ENCODE measurements around the gene RASAL2. TPM values are rescaled to one million over a fixed set of nuclear protein-coding genes. Genes with fewer than 3 reads are reported as not detected.

Gene RASAL2
- total RNA-seq, 1 donor = 0.84 TPM

DNA sequence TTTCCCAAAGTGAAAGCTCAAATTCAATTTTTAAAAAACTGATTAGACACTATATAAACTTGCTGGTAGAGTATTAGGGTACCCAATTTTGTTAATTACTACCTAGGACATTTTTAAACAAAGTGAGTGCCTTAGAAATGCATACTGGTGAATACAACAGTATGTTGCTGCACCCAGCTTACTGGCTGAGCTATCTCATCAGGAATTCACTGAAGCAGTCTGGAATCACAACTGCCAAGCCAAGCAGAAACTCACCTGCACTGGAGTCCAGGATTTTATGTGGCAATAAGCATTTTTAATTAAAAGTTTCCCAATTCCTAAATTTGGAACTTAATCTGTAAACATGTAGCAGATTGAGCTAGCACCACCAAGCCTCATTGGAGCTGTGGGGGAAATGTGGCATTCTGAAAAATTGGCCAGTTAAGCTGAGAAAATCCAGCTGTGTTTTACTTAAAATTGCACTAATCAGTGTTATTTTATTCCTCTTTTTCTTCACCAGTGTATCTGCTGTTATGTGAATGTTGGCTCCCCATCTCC is 341.1 kb downstream of the RASAL2 start:
- Histone ChIP-seq H3K27me3 (ENCODE audit: insufficient read depth, low read length) (no peaks in the 10 kb centered on the region), H3K9me3 (ENCODE audit: low read depth, low read length) (no peaks in the 10 kb centered on the region), H3K4me3 (ENCODE audit: low read length) (no peak overlapping the region), H3K4me1 (ENCODE audit: insufficient read depth, low read length) (no peaks in the 10 kb centered on the region)

DNA sequence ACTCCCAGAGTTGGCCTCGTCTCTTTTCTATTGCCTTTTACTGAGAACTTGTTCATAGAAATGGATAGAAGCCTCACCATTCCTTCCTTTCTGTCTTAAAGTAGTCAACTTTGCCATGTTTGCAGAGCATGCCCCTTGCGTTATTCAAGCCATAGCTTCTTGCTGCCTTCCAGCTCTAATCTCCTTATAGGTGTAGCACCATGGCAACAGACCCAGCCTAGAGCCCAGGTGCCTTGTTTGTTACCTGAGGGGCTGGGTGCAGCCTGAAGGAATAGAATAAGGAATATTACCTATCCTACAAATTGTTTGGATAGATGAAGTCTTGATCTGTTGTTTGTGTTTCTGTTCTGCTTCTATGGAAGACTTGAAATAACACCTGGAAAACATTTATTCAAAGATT is 343.0 kb downstream of the RASAL2 start:
- Histone ChIP-seq H3K27me3 (ENCODE audit: insufficient read depth, low read length) (no peaks in the 10 kb centered on the region), H3K4me3 (ENCODE audit: low read length) (no peak overlapping the region), H3K4me1 (ENCODE audit: insufficient read depth, low read length) (no peaks in the 10 kb centered on the region), H3K9me3 (ENCODE audit: low read depth, low read length) (no peaks in the 10 kb centered on the region)

DNA sequence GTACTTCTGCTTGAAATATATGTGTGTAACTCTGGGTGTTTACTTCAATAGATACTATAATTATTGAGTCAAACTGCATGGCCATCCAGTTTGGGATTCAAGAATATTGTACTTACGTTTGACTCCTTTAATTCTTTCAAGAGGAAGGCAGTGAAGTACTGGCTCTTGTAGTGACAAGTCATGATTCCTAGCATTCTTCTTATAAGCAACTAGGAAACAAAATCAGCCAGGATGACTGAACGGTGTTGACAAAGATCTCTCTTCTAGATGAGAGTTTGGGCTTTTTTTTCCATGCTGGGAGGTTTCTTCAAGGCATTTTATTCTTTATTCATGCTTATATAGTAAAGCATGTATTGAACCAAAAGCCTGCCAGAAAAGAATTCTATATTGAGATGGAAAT is 344.5 kb downstream of the RASAL2 start:
- Histone ChIP-seq H3K9me3 (ENCODE audit: low read depth, low read length) (no peaks in the 10 kb centered on the region), H3K4me3 (ENCODE audit: low read length) (no peak overlapping the region), H3K4me1 (ENCODE audit: insufficient read depth, low read length) (no peaks in the 10 kb centered on the region), H3K27me3 (ENCODE audit: insufficient read depth, low read length) (no peaks in the 10 kb centered on the region)

GRCh38 chr1:178442925-178443324 is 349.0 kb downstream of the RASAL2 start:
- no peaks in the 10 kb centered on the region for H3K9me3 ChIP-seq (ENCODE audit: low read depth, low read length)
- H3K4me1 ChIP-seq (ENCODE audit: insufficient read depth, low read length) = no peaks in the 10 kb centered on the region
- no peak overlapping the region for H3K4me3 ChIP-seq (ENCODE audit: low read length)
- no peaks in the 10 kb centered on the region for H3K27me3 ChIP-seq (ENCODE audit: insufficient read depth, low read length)

- Histone ChIP-seq H3K4me3 (ENCODE audit: low read length) (no peak overlapping the region), H3K4me1 (ENCODE audit: insufficient read depth, low read length) (no peaks in the 10 kb centered on the region), H3K27me3 (ENCODE audit: insufficient read depth, low read length) (no peaks in the 10 kb centered on the region), H3K9me3 (ENCODE audit: low read depth, low read length) (no peaks in the 10 kb centered on the region)
These were observed 357.0 kb downstream of the RASAL2 start for GRCh38 chr1:178450871-178451270.

GRCh38 chr1:178451529-178451928 is 357.6 kb downstream of the RASAL2 start:
- Histone ChIP-seq H3K4me1 (ENCODE audit: insufficient read depth, low read length) (no peaks in the 10 kb centered on the region), H3K9me3 (ENCODE audit: low read depth, low read length) (no peaks in the 10 kb centered on the region), H3K27me3 (ENCODE audit: insufficient read depth, low read length) (no peaks in the 10 kb centered on the region), H3K4me3 (ENCODE audit: low read length) (no peak overlapping the region)

GRCh38 chr1:178452013-178452412 is 358.1 kb downstream of the RASAL2 start:
- H3K4me1 ChIP-seq (ENCODE audit: insufficient read depth, low read length) = no peaks in the 10 kb centered on the region
- no peaks in the 10 kb centered on the region for H3K27me3 ChIP-seq (ENCODE audit: insufficient read depth, low read length)
- no peak overlapping the region for H3K4me3 ChIP-seq (ENCODE audit: low read length)
- no peaks in the 10 kb centered on the region for H3K9me3 ChIP-seq (ENCODE audit: low read depth, low read length)

- Histone ChIP-seq H3K27me3 (ENCODE audit: insufficient read depth, low read length) (no peaks in the 10 kb centered on the region), H3K4me3 (ENCODE audit: low read length) (no peak overlapping the region), H3K9me3 (ENCODE audit: low read depth, low read length) (no peaks in the 10 kb centered on the region), H3K4me1 (ENCODE audit: insufficient read depth, low read length) (no peaks in the 10 kb centered on the region)
These were observed 362.6 kb downstream of the RASAL2 start for GRCh38 chr1:178456472-178456871.

GRCh38 chr1:178457651-178458050 is 363.7 kb downstream of the RASAL2 start:
- Histone ChIP-seq H3K4me1 (ENCODE audit: insufficient read depth, low read length) (no peaks in the 10 kb centered on the region), H3K9me3 (ENCODE audit: low read depth, low read length) (no peaks in the 10 kb centered on the region), H3K4me3 (ENCODE audit: low read length) (no peak overlapping the region), H3K27me3 (ENCODE audit: insufficient read depth, low read length) (no peaks in the 10 kb centered on the region)

DNA sequence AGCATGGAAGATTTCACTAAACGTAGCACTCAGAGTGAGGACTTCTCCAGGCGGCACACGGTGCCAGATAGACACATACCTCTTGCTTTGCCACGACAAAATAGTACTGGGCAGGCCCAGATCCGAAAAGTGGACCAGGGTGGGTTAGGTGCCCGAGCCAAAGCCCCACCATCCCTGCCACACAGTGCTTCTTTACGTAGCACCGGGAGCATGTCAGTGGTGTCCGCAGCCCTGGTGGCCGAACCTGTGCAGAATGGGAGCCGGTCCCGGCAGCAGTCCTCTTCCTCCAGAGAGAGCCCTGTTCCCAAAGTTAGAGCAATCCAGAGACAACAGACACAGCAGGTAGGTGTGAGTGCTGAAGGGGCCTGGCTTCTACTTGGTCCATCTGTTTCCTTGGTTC is 364.3 kb downstream of the RASAL2 start:
- Histone ChIP-seq H3K4me1 (ENCODE audit: insufficient read depth, low read length) (no peaks in the 10 kb centered on the region), H3K9me3 (ENCODE audit: low read depth, low read length) (no peaks in the 10 kb centered on the region), H3K4me3 (ENCODE audit: low read length) (no peak overlapping the region), H3K27me3 (ENCODE audit: insufficient read depth, low read length) (no peaks in the 10 kb centered on the region)

- Histone ChIP-seq H3K27me3 (ENCODE audit: insufficient read depth, low read length) (no peaks in the 10 kb centered on the region), H3K4me3 (ENCODE audit: low read length) (no peak overlapping the region), H3K9me3 (ENCODE audit: low read depth, low read length) (no peaks in the 10 kb centered on the region), H3K4me1 (ENCODE audit: insufficient read depth, low read length) (no peaks in the 10 kb centered on the region)
These were observed 367.2 kb downstream of the RASAL2 start for GRCh38 chr1:178461104-178461503.

GRCh38 chr1:178461701-178462100 is 367.8 kb downstream of the RASAL2 start:
- Histone ChIP-seq H3K27me3 (ENCODE audit: insufficient read depth, low read length) (no peaks in the 10 kb centered on the region), H3K9me3 (ENCODE audit: low read depth, low read length) (no peaks in the 10 kb centered on the region), H3K4me1 (ENCODE audit: insufficient read depth, low read length) (no peaks in the 10 kb centered on the region), H3K4me3 (ENCODE audit: low read length) (no peak overlapping the region)

DNA sequence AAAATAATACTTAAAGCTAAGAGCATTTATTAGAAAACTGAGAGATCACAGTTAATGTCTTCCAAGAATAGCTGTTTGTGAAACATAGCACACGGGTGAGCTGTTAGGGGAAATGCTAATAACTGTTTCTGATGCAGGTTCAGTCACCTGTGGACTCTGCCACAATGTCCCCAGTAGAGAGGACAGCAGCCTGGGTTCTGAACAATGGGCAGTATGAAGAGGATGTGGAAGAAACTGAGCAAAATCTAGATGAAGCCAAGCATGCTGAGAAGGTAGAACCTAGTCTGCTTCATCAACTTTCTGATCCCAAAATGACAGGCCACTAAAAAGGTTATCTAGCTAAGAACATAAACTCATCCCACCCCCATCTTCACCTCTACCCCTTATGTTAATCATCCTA is 370.2 kb downstream of the RASAL2 start:
- no peak overlapping the region for H3K4me3 ChIP-seq (ENCODE audit: low read length)
- no peaks in the 10 kb centered on the region for H3K9me3 ChIP-seq (ENCODE audit: low read depth, low read length)
- H3K4me1 ChIP-seq (ENCODE audit: insufficient read depth, low read length) = no peaks in the 10 kb centered on the region
- H3K27me3 ChIP-seq (ENCODE audit: insufficient read depth, low read length) = no peaks in the 10 kb centered on the region

DNA sequence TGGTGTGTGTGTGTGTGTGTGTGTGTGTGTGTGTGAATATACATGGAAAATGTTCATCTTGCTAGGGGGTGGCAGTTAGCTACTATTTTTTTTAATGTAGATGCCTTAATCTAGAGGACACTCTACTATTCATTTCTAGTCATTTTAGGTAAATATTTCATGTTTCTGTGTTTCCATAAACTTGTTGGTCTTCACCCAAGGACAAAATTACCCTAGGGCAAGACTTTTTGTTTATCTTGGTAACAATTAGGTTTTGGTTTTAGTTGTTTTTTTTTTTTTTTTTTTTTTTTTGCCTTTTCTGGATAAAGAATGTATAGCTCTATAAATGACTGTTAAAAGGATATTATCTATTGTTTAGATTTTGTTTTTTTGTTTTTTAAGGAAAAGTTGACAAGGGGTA is 370.7 kb downstream of the RASAL2 start:
- no peaks in the 10 kb centered on the region for H3K9me3 ChIP-seq (ENCODE audit: low read depth, low read length)

GRCh38 chr1:178465011-178465410 is 371.1 kb downstream of the RASAL2 start:
- Histone ChIP-seq H3K27me3 (ENCODE audit: insufficient read depth, low read length) (no peaks in the 10 kb centered on the region), H3K9me3 (ENCODE audit: low read depth, low read length) (no peaks in the 10 kb centered on the region), H3K4me3 (ENCODE audit: low read length) (no peak overlapping the region), H3K4me1 (ENCODE audit: insufficient read depth, low read length) (no peaks in the 10 kb centered on the region)

More for the DNA sequence above, 370.7 kb downstream of the RASAL2 start:
- no peaks in the 10 kb centered on the region for H3K4me1 ChIP-seq (ENCODE audit: insufficient read depth, low read length)
- H3K4me3 ChIP-seq (ENCODE audit: low read length) = no peak overlapping the region
- no peaks in the 10 kb centered on the region for H3K27me3 ChIP-seq (ENCODE audit: insufficient read depth, low read length)

DNA sequence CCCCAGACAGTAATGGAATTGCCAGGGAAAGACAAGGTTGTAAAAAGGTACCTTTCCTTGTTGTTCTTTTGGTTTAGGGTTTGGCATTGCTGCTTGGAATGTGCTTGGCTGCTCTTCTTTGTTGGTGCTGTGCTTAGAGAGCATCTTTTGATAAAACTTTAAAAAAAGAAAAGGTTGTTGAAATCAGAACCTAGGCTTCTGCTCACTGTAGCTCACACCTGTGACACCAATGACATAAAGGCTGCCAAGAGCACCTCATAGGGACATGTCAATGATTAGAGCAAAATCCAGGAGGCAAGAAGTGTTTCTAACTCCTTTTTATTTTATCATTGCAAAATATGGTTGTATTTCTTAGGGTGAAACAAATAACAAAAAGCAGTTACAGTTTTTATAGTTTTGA is 373.9 kb downstream of the RASAL2 start:
- Histone ChIP-seq H3K4me3 (ENCODE audit: low read length) (no peak overlapping the region), H3K4me1 (ENCODE audit: insufficient read depth, low read length) (no peaks in the 10 kb centered on the region), H3K27me3 (ENCODE audit: insufficient read depth, low read length) (no peaks in the 10 kb centered on the region), H3K9me3 (ENCODE audit: low read depth, low read length) (no peaks in the 10 kb centered on the region)
